ENCODE data around the gene SSBP4. TPM values are rescaled to one million over a fixed set of nuclear protein-coding genes. Genes with fewer than 3 reads are reported as not detected.

The SSBP4 gene
- total and polyA plus RNA-seq, 9 of the 15 experiments (the other 6 are each of a cell fraction or from before 2014, with no cell fraction given): 1.1 to 189 (median 39.0) TPM

- no peak for TF ChIP-seq CHD7 (IDR thresholded peaks at IDR 0.05; ENCODE audit: low read depth, low read length)
- no peak for TF ChIP-seq ZNF695 (CRISPR knock-in tag; IDR thresholded peaks at IDR 0.05)
- no peak for TF ChIP-seq DLX4 (CRISPR knock-in tag; IDR thresholded peaks at IDR 0.05)
- no peak; the same call in 1 of the 2 replicates for TF ChIP-seq ZFP1 (CRISPR knock-in tag; IDR thresholded peaks at IDR 0.05)
- no peak for TF ChIP-seq XRCC4 (IDR thresholded peaks at IDR 0.05; ENCODE audit: extremely low read depth, insufficient read depth, insufficient read length)
- peak; percentile 4; the same call in 1 of the 2 replicates for TF ChIP-seq ZNF668 (CRISPR knock-in tag; IDR thresholded peaks at IDR 0.05)
- TF ChIP-seq ZEB2 (IDR thresholded peaks at IDR 0.05): peak; percentile 34; the same call in 1 of the 2 replicates
- TF ChIP-seq THRA (IDR thresholded peaks at IDR 0.05): no peak
- no peak for TF ChIP-seq STAT5A (IDR thresholded peaks at IDR 0.05; ENCODE audit: borderline replicate concordance, low read length)
- no peak for TF ChIP-seq ZNF79 (CRISPR knock-in tag; IDR thresholded peaks at IDR 0.05; ENCODE audit: low read depth)
- TF ChIP-seq RAD51 (IDR thresholded peaks at IDR 0.05; ENCODE audit: borderline replicate concordance, low read depth): no peak
- no peak; the same call in 1 of the 2 replicates for TF ChIP-seq MTA2 (IDR thresholded peaks at IDR 0.05; ENCODE audit: low read depth)
- peak; percentile 66; the same call in 1 of the 2 replicates for TF ChIP-seq EP400 (IDR thresholded peaks at IDR 0.05)
- no peak for TF ChIP-seq ZNF121 (CRISPR knock-in tag; conservative IDR thresholded peaks at IDR 0.05)
- peak; percentile 75; the same call in 1 of the 2 replicates for TF ChIP-seq ZNF57 (CRISPR knock-in tag; IDR thresholded peaks at IDR 0.05)
- TF ChIP-seq WHSC1 (IDR thresholded peaks at IDR 0.05; ENCODE audit: low read length): no peak
These were observed 30.9 kb upstream of the SSBP4 start (continued) for GRCh38 chr19:18388100-18388959.

Data from K562 (cell line).